ENCODE results near the gene RPL14.

GRCh38 chr3:40499952-40500351 lies 42.8 kb downstream of the RPL14 start:
- TF ChIP-seq CTCF (IDR thresholded peaks at IDR 0.05) (no peak), EP300 (IDR thresholded peaks at IDR 0.05) (no peak), POLR2A (IDR thresholded peaks at IDR 0.05) (no peak), POLR2AphosphoS5 (IDR thresholded peaks at IDR 0.05) (no peak)
